Left colon (tissue), 2 donors: ENCODE measurements around the gene NANOS2. TPM values are rescaled to one million over a fixed set of nuclear protein-coding genes. Genes with fewer than 3 reads are reported as not detected.
A peak's percentile ranks its signal among the peaks of the same experiment; 100 is the strongest.

ENCODE experiments used
- ATAC-seq: fragments of 200-7000 bp; cut with Tn5 transposase; one replicate; pipeline ENCODE4 v1.9.1; 2020; ENCODE audit warnings: mild to moderate bottlenecking, moderate library complexity
- DNase-seq, 2 donors: peaks; one replicate each; pipeline ENCODE4 v3.0.0-alpha.2; 2020
- intact Hi-C, 2 donors: fragments of 100-400 bp; cut with DNase I in 1 of 2; cut with micrococcal nuclease in 1 of 2; formaldehyde crosslinking; loops; one replicate each; pipeline versions ENCODE4 v1.11.2 to v1.14.0; 2022; cut with DNase I, micrococcal nuclease
- total RNA-seq, 2 donors: library from RNA; stranded (reverse); fragmentation: NEBNext Ultra II Directional; extraction: Animal tissue kit (Norgen Biotek cat#: 25700); gene quantifications; one replicate each; pipeline ENCODE4 v1.2.1, GENCODE V29; 2021
- donor health status: DM: no; HTN: no; CAD: no.
- donor health status: DM: yes; HTN: yes; CAD: no.

The NANOS2 gene
- total RNA-seq, 2 donors from 2014 or later = not detected

- DNase-seq = no peak
- intact Hi-C loops = no loop called here
- no peak for ATAC-seq
These were observed 19.2 kb upstream of the NANOS2 start for GRCh38 chr19:45933759-45934158.

- intact Hi-C loops = no loop called here
- ATAC-seq (no peak), DNase-seq (no peak)
These were observed 16.5 kb upstream of the NANOS2 start for GRCh38 chr19:45931055-45931454.

- intact Hi-C loops = no loop called here
- ATAC-seq (no peak), DNase-seq (no peak)
These were observed 14.7 kb upstream of the NANOS2 start for GRCh38 chr19:45929247-45929646.

GRCh38 chr19:45927565-45928261 is 13.1 kb upstream of the NANOS2 start:
- DNase-seq = peak; percentile 91 to 94
- intact Hi-C loops = no loop called here
- ATAC-seq = peak; percentile 99

- ATAC-seq = peak; percentile 58
- intact Hi-C loops = no loop called here
- no peak for DNase-seq
These were observed 10.4 kb upstream of the NANOS2 start for GRCh38 chr19:45924891-45925447.

- ATAC-seq (no peak), DNase-seq (no peak)
- intact Hi-C loops = no loop called here
These were observed 7.7 kb upstream of the NANOS2 start for GRCh38 chr19:45922281-45922680.

GRCh38 chr19:45920458-45920857 is 5.9 kb upstream of the NANOS2 start:
- DNase-seq = no peak
- intact Hi-C loops = no loop called here
- no peak for ATAC-seq

- no peak for ATAC-seq
- intact Hi-C loops = no loop called here
- DNase-seq = no peak
These were observed 5.1 kb upstream of the NANOS2 start for GRCh38 chr19:45919678-45920077.

GRCh38 chr19:45918721-45919120 is 4.1 kb upstream of the NANOS2 start:
- ATAC-seq (no peak), DNase-seq (no peak)
- intact Hi-C loops = no loop called here

GRCh38 chr19:45917421-45918091 is 3.0 kb upstream of the NANOS2 start:
- ATAC-seq (no peak), DNase-seq (no peak)
- intact Hi-C loops = no loop called here

GRCh38 chr19:45911291-45911690 is 3.3 kb downstream of the NANOS2 start:
- ATAC-seq (no peak), DNase-seq (no peak)
- intact Hi-C loops = no loop called here

- intact Hi-C loops = no loop called here
- DNase-seq = no peak
- ATAC-seq = no peak
These were observed 5.6 kb downstream of the NANOS2 start for GRCh38 chr19:45908956-45909355.

GRCh38 chr19:45906221-45906620 is 8.4 kb downstream of the NANOS2 start:
- intact Hi-C loops = no loop called here
- no peak for DNase-seq
- ATAC-seq = no peak

GRCh38 chr19:45905011-45905410 is 9.6 kb downstream of the NANOS2 start:
- intact Hi-C loops = no loop called here
- ATAC-seq (no peak), DNase-seq (no peak)

GRCh38 chr19:45902651-45903625 is 11.6 kb downstream of the NANOS2 start:
- DNase-seq (peak; percentile 97 to 99), ATAC-seq (peak; percentile 92)
- intact Hi-C loops = no loop called here

GRCh38 chr19:45901912-45902650 is 12.5 kb downstream of the NANOS2 start, which contains the start of gene MYPOP:
TSS of gene MYPOP (minus strand) at chr19:45902613. CDS start at chr19:45901773, 840 bp downstream.
- intact Hi-C loops = no loop called here
- DNase-seq = peak in 1 of 2 donors; percentile 29
- ATAC-seq = no peak

- no peak for ATAC-seq
- intact Hi-C loops = no loop called here
- peak in 1 of 2 donors; percentile 59 for DNase-seq
These were observed 13.1 kb downstream of the NANOS2 start for GRCh38 chr19:45901432-45901911.

GRCh38 chr19:45900738-45901431 is 13.7 kb downstream of the NANOS2 start:
- no peak for ATAC-seq
- no peak for DNase-seq
- intact Hi-C loops = no loop called here
